Urinary bladder (tissue), 4 donors: ENCODE measurements around the gene RBP5. TPM values are rescaled to one million over a fixed set of nuclear protein-coding genes. Genes with fewer than 3 reads are reported as not detected.

Experiments
- DNase-seq: peaks from one replicate; pipeline ENCODE4 v3.0.0-alpha.2; 2015; ENCODE audit errors: extremely low spot score
- H3K27ac ChIP-seq: one replicate; pipeline ENCODE4 v1.5.1; 2013; ENCODE audit warnings: low read depth, mild to moderate bottlenecking, moderate library complexity
- H3K36me3 ChIP-seq: one replicate; pipeline ENCODE4 v1.6.1; 2013; ENCODE audit warnings: mild to moderate bottlenecking, moderate library complexity; ENCODE audit not compliant: insufficient read depth
- H3K4me1 ChIP-seq: one replicate; pipeline ENCODE4 v1.6.1; 2013; ENCODE audit warnings: mild to moderate bottlenecking, moderate library complexity; ENCODE audit not compliant: insufficient read depth
- H3K4me3 ChIP-seq: one replicate; pipeline ENCODE4 v1.5.1; 2013; ENCODE audit warnings: low read depth, low read length
- WGBS: extraction: QIAGEN DNeasy Blood & Tissue Kit; methylation state at CpG from one replicate; pipeline ENCODE4 v1.1.7; 2013; 5-methylcytosine and 5-hydroxymethylcytosine counted together
- polyA plus RNA-seq: library from polyadenylated mRNA; stranded (reverse); fragments of 200-250 nt; gene quantifications from one replicate; pipeline ENCODE4 v1.2.3, GENCODE V29; 2013
- small RNA-seq: library from RNA; depleted of rRNA; stranded (forward); fragments of <200 nt; gene quantifications from one replicate; pipeline ENCODE3, GENCODE V24; 2014
- total RNA-seq: library from RNA; depleted of rRNA; stranded (reverse); fragments of >200 nt; gene quantifications from one replicate; pipeline ENCODE4 v1.2.3, GENCODE V29; 2014
- donor health status: healthy with polysubstance abuse.
- donor health status: healthy.

The RBP5 gene
- total and polyA plus RNA-seq, 2 donors: 2.6 to 5.9 TPM

DNA sequence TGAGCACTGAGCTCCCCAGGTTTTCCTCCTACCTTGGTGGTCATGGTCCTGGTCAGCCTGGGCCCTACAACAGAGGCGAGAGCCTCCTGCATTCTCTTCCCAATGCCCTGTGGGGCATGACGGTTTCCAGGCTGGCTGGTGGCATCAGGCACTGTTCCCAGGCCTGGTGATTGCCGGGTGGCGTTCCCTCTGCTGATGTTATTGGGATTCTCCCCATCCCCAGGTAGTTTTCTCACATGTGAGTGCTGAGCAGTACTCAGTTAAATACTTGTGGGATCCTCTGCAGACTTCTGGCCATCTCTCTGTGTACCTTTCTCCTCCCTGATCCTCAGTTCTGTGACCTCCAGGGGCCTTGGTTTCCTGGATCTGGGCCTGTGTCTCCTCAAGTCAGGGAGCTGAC, 52.2 kb downstream of the RBP5 start:
- 97% methylated on average over 4 of the region's 4 CpGs for WGBS
- H3K4me1 ChIP-seq: peaks cover 1% of the 10 kb centered on the region
- no peak overlapping the region for H3K4me3 ChIP-seq
- no peak for DNase-seq
- H3K36me3 ChIP-seq: no peaks in the 10 kb centered on the region
- no peak overlapping the region for H3K27ac ChIP-seq

DNA sequence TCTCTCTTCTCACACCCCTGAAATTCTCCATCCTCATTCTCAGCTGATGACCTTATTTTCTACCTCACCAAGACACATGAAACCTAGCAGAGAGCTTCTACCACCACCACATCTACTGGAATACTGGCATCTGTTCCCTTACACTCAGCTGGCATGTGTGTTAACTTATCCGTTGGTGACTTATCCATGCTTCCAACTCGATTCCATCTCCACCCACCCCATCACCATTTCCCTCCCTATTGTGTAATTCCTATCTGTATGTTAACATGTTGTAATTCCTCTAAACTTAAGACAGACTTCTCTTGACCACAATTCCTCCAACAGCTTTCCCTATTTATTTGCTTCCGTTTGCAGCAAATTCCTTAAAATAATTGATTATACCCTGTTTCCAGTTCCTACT, 52.8 kb downstream of the RBP5 start:
- no peak overlapping the region for H3K4me3 ChIP-seq
- no peak for DNase-seq
- H3K4me1 ChIP-seq: peaks cover 1% of the 10 kb centered on the region
- 69% methylated on average over 3 of the region's 3 CpGs for WGBS
- H3K27ac ChIP-seq: no peak overlapping the region
- no peaks in the 10 kb centered on the region for H3K36me3 ChIP-seq

GRCh38 chr12:7075518-7075917, 53.2 kb downstream of the RBP5 start:
- no peaks in the 10 kb centered on the region for H3K36me3 ChIP-seq
- no peak for DNase-seq
- H3K4me1 ChIP-seq: peaks cover 1% of the 10 kb centered on the region
- no peak overlapping the region for H3K27ac ChIP-seq
- H3K4me3 ChIP-seq: no peak overlapping the region
- WGBS: 78% methylated on average over 3 of the region's 3 CpGs

GRCh38 chr12:7073946-7074345, 54.7 kb downstream of the RBP5 start:
- H3K4me1 ChIP-seq: no peaks in the 10 kb centered on the region
- H3K36me3 ChIP-seq: no peaks in the 10 kb centered on the region
- no peak overlapping the region for H3K27ac ChIP-seq
- 46% methylated on average over 1 of the region's 1 CpG for WGBS
- DNase-seq: no peak
- no peak overlapping the region for H3K4me3 ChIP-seq

Small RNAs within 50 kb of the gene (small RNA-seq; reads per million reads assigned to genes)
- not detected for gene RNU6-485P

Other genes with a start within 250 kb of the RBP5 start
- gene LRRC23, start 224.1 kb downstream of the RBP5 start, total RNA-seq: 9.2 TPM
- gene LRRC23, start 224.1 kb downstream of the RBP5 start, polyA plus RNA-seq: 9.4 TPM
- 9.7 TPM for gene ENO2, start 214.3 kb downstream of the RBP5 start, total RNA-seq
- gene ENO2, start 214.3 kb downstream of the RBP5 start, polyA plus RNA-seq: 68.4 TPM
- gene ATN1, start 200.9 kb downstream of the RBP5 start, total RNA-seq: 18.2 TPM
- 151 TPM for gene ATN1, start 200.9 kb downstream of the RBP5 start, polyA plus RNA-seq
- gene RNU7-1, start 185.1 kb downstream of the RBP5 start, total RNA-seq: not detected
- gene RNU7-1, start 185.1 kb downstream of the RBP5 start, polyA plus RNA-seq: not detected
- 182 TPM for gene C12orf57, start 184.9 kb downstream of the RBP5 start, total RNA-seq
- 566 TPM for gene C12orf57, start 184.9 kb downstream of the RBP5 start, polyA plus RNA-seq
- gene PTPN6, start 177.5 kb downstream of the RBP5 start, total RNA-seq: 6.1 TPM
- gene PTPN6, start 177.5 kb downstream of the RBP5 start, polyA plus RNA-seq: 17.2 TPM
- 94.9 TPM for gene PHB2, start 158.2 kb downstream of the RBP5 start, total RNA-seq
- 192 TPM for gene PHB2, start 158.2 kb downstream of the RBP5 start, polyA plus RNA-seq
- 25.4 TPM for gene EMG1, start 158.0 kb downstream of the RBP5 start, total RNA-seq
- gene EMG1, start 158.0 kb downstream of the RBP5 start, polyA plus RNA-seq: 25.9 TPM
- 20.7 TPM for gene LPCAT3, start 110.4 kb downstream of the RBP5 start, total RNA-seq
- 48.1 TPM for gene LPCAT3, start 110.4 kb downstream of the RBP5 start, polyA plus RNA-seq
- gene C1S, start 68.2 kb downstream of the RBP5 start, total RNA-seq: 196 TPM
- gene C1S, start 68.2 kb downstream of the RBP5 start, polyA plus RNA-seq: 918 TPM
- 174 TPM for gene C1R, start 36.4 kb downstream of the RBP5 start, total RNA-seq
- gene C1R, start 36.4 kb downstream of the RBP5 start, polyA plus RNA-seq: 1,192 TPM
- 20.6 TPM for gene C1RL, start 19.7 kb downstream of the RBP5 start, total RNA-seq
- 92.2 TPM for gene C1RL, start 19.7 kb downstream of the RBP5 start, polyA plus RNA-seq
- 16.7 TPM for gene CLSTN3, start 1.5 kb upstream of the RBP5 start, total RNA-seq
- 20.9 TPM for gene CLSTN3, start 1.5 kb upstream of the RBP5 start, polyA plus RNA-seq
- gene PEX5, start 60.8 kb upstream of the RBP5 start, total RNA-seq: 27.7 TPM
- 42.1 TPM for gene PEX5, start 60.8 kb upstream of the RBP5 start, polyA plus RNA-seq
- gene ACSM4, start 175.2 kb upstream of the RBP5 start, total RNA-seq: not detected
- not detected for gene ACSM4, start 175.2 kb upstream of the RBP5 start, polyA plus RNA-seq